Sigmoid colon (tissue), 4 donors: ENCODE measurements around the gene ANGPTL4.

Experiments
- POLR2AphosphoS5 ChIP-seq, 4 donors: sonication (generic); formaldehyde crosslinking; IDR thresholded peaks; one replicate each; pipeline ENCODE4 v1.6.1; 2017; ENCODE audit warnings: antibody characterized with exemption in 4 of 4
- TF ChIP-seq, protein P1 (sequence below), 4 experiments: fragments of 450-650 bp in 3 of 4; fragments of 200-600 bp in 1 of 4; IDR thresholded peaks; one replicate each; pipeline ENCODE4 v1.5.1; 2016 to 2019; ENCODE audit warnings: antibody characterized with exemption in 4 of 4, mild to moderate bottlenecking in 3 of 4, moderate library complexity in 2 of 4

DNA sequence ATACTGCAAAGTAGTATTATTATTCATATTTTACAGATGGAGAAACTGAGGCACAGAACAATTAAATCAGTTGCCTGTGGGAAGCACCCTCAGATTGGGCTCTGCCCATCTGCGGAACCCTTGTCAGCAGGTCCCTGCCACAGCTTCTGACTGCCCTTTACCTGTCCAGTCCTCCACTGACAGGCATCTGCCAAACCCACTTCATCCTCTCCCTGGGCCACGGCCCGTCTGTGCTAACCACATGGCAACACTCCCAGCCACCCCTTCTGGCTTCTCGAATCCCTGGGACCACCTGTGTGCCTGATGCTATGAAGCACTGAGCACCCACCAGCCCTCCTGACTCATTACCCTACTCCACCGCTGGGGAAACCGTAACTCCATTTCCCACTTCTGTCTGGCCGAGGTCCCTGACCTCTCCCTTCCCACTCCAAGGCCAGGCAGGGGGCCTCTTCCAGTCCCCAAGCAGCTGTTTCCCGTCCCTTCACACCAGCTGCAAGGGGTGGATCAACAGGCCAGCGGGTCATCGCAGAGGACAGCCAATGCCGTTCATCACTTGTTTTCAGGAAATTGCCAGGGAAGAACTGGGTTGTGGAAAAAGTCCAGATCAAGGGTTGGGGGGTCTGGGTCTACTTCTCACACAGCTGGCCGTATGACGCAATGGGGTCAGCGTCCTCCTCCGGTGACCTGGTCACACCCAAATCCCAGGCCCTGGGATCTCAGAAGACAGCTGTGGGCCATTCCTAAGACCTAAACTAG is 23.4 kb upstream of the ANGPTL4 start:
- TF ChIP-seq, protein P1, sequence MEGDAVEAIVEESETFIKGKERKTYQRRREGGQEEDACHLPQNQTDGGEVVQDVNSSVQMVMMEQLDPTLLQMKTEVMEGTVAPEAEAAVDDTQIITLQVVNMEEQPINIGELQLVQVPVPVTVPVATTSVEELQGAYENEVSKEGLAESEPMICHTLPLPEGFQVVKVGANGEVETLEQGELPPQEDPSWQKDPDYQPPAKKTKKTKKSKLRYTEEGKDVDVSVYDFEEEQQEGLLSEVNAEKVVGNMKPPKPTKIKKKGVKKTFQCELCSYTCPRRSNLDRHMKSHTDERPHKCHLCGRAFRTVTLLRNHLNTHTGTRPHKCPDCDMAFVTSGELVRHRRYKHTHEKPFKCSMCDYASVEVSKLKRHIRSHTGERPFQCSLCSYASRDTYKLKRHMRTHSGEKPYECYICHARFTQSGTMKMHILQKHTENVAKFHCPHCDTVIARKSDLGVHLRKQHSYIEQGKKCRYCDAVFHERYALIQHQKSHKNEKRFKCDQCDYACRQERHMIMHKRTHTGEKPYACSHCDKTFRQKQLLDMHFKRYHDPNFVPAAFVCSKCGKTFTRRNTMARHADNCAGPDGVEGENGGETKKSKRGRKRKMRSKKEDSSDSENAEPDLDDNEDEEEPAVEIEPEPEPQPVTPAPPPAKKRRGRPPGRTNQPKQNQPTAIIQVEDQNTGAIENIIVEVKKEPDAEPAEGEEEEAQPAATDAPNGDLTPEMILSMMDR (IDR thresholded peaks at IDR 0.05), result peak in 1 of 4 experiments; percentile 12
- TF ChIP-seq POLR2AphosphoS5 (IDR thresholded peaks at IDR 0.05), result peak; percentile 34 to 76 (median 65)
